Right lobe of liver (tissue), 6 donors: ENCODE data around the gene C4orf50. TPM values are rescaled to one million over a fixed set of nuclear protein-coding genes. Genes with fewer than 3 reads are reported as not detected.
A peak's percentile ranks its signal among the peaks of the same experiment; 100 is the strongest.

Source experiments
- ATAC-seq, 4 donors: fragments of 200-7000 bp; cut with Tn5 transposase; one replicate each; pipeline ENCODE4 v1.9.1; 2020; ENCODE audit warnings: mild to moderate bottlenecking in 4 of 4, moderate library complexity in 4 of 4
- DNase-seq, 3 donors: peaks; one replicate each; pipeline ENCODE4 v3.0.0-alpha.2; 2020
- H3K27ac ChIP-seq, 3 donors: fragments of 200-600 bp; one replicate each; pipeline ENCODE4 v1.8.0; 2022
- H3K27me3 ChIP-seq, 2 donors: fragments of 200-600 bp; one replicate each; pipeline ENCODE4 v1.8.0; 2022
- H3K36me3 ChIP-seq, 4 donors: fragments of 200-600 bp; sonication (generic) in 1 of 4; one replicate each; pipeline versions ENCODE4 v1.5.1 to v1.8.0; 2017 to 2022; ENCODE audit warnings: control low read depth in 1 of 4
- H3K4me1 ChIP-seq, 4 donors: fragments of 200-600 bp; sonication (generic) in 1 of 4; one replicate each; pipeline versions ENCODE4 v1.5.1 to v1.8.0; 2017 to 2022; ENCODE audit warnings: control low read depth in 1 of 4
- H3K4me3 ChIP-seq, 3 donors: fragments of 200-600 bp; one replicate each; pipeline ENCODE4 v1.8.0; 2022
- H3K9me3 ChIP-seq, 4 donors: fragments of 200-600 bp; sonication (generic) in 1 of 4; one replicate each; pipeline versions ENCODE4 v1.5.1 to v1.8.0; 2017 to 2022; ENCODE audit warnings: control low read depth in 1 of 4
- CTCF ChIP-seq, 4 donors: fragments of 200-600 bp in 3 of 4; fragments of 450-650 bp in 1 of 4; IDR thresholded peaks; one replicate each; pipeline versions ENCODE4 v1.5.1 to v1.8.0; 2016 to 2022; ENCODE audit warnings: antibody characterized with exemption in 4 of 4, mild to moderate bottlenecking in 2 of 4
- POLR2A ChIP-seq: fragments of 450-650 bp; IDR thresholded peaks from one replicate; pipeline ENCODE4 v1.6.1; 2017; ENCODE audit warnings: antibody characterized with exemption, mild to moderate bottlenecking
- WGBS: methylation state at CpG from one replicate; pipeline ENCODE4 v1.1.6; 2018; ENCODE audit warnings: low coverage, low lambda C conversion rate; ENCODE audit not compliant: insufficient coverage; ENCODE audit errors: missing lambda C conversion rate; 5-methylcytosine and 5-hydroxymethylcytosine counted together
- intact Hi-C, 2 donors: fragments of 100-400 bp; cut with DNase I; formaldehyde crosslinking; loops; one replicate each; pipeline versions ENCODE4 v1.11.2 to v1.14.1; 2022
- total RNA-seq, 6 experiments: library from RNA; depleted of rRNA in 2 of 6; stranded (reverse); fragments of >200 nt in 2 of 6; fragmentation: NEBNext Ultra II Directional in 3 of 6; extraction: Animal tissue kit (Norgen Biotek cat#: 25700) in 3 of 6; gene quantifications; one replicate each; pipeline versions ENCODE4 v1.1.0 to v1.2.4, GENCODE V29; 2016 to 2023
- donor health status: DM: no; HTN: yes; CAD: no.
- donor health status: DM: no; HTN: no; CAD: no.
- donor health status: DM: no; HTN: no; CAD: no.
- donor health status: DM: no; HTN: yes; CAD: no.
- donor health status: DM: no; HTN: yes; CAD: no.

C4orf50 gene
- total RNA-seq, 6 experiments from 2014 or later, result under 0.01 to 0.06 TPM; not detected in 4

GRCh38 chr4:5940470-5941203, 77.6 kb downstream of the C4orf50 start:
- Histone ChIP-seq H3K27ac (no peak overlapping the region), H3K4me3 (no peak overlapping the region), H3K9me3 (no peaks in the 10 kb centered on the region), H3K27me3 (no peaks in the 10 kb centered on the region), H3K4me1 (no peaks in the 10 kb centered on the region), H3K36me3 (no peaks in the 10 kb centered on the region)
- intact Hi-C loops, result no loop called here
- 42% methylated on average over 3 of the region's 3 CpGs for WGBS
- DNase-seq, result no peak
- ATAC-seq, result peak in 1 of 4 donors; percentile 53
- TF ChIP-seq CTCF (IDR thresholded peaks at IDR 0.05) (no peak), POLR2A (no peak)

GRCh38 chr4:5933996-5934831, 84.0 kb downstream of the C4orf50 start:
- Histone ChIP-seq H3K36me3 (no peaks in the 10 kb centered on the region), H3K9me3 (no peaks in the 10 kb centered on the region), H3K27me3 (no peaks in the 10 kb centered on the region), H3K27ac (no peak overlapping the region), H3K4me1 (no peaks in the 10 kb centered on the region), H3K4me3 (no peak overlapping the region)
- TF ChIP-seq CTCF (IDR thresholded peaks at IDR 0.05), result no peak
- no peak for TF ChIP-seq POLR2A
- intact Hi-C loops, result no loop called here
- WGBS, result 41% methylated on average over 9 of the region's 16 CpGs
- no peak for ATAC-seq
- DNase-seq, result no peak

GRCh38 chr4:5933116-5933515, 85.1 kb downstream of the C4orf50 start:
- DNase-seq (no peak), ATAC-seq (no peak)
- Histone ChIP-seq H3K4me1 (no peaks in the 10 kb centered on the region), H3K36me3 (no peaks in the 10 kb centered on the region), H3K27ac (no peak overlapping the region), H3K9me3 (no peaks in the 10 kb centered on the region), H3K4me3 (no peak overlapping the region), H3K27me3 (no peaks in the 10 kb centered on the region)
- TF ChIP-seq CTCF (IDR thresholded peaks at IDR 0.05), result no peak
- no peak for TF ChIP-seq POLR2A
- intact Hi-C loops, result no loop called here
- WGBS, result 18% methylated on average over 3 of the region's 4 CpGs

GRCh38 chr4:5932035-5932568, 86.1 kb downstream of the C4orf50 start:
- 45% methylated on average over 9 of the region's 12 CpGs for WGBS
- intact Hi-C loops, result no loop called here
- Histone ChIP-seq H3K4me3 (no peak overlapping the region), H3K36me3 (no peaks in the 10 kb centered on the region), H3K9me3 (no peaks in the 10 kb centered on the region), H3K4me1 (no peaks in the 10 kb centered on the region), H3K27ac (no peak overlapping the region), H3K27me3 (no peaks in the 10 kb centered on the region)
- DNase-seq (no peak), ATAC-seq (no peak)
- TF ChIP-seq CTCF (IDR thresholded peaks at IDR 0.05), result no peak
- no peak for TF ChIP-seq POLR2A
